HepG2 (cell line): Measurements from ENCODE around the gene OPN5. TPM values are rescaled to one million over a fixed set of nuclear protein-coding genes. Genes with fewer than 3 reads are reported as not detected.

ENCODE experiments used
- ELF3 ChIP-seq: IDR thresholded peaks from 2 replicates; pipeline ENCODE4 v1.6.1; 2016; ENCODE audit warnings: missing genetic modification reagents, missing compliant biosample characterization
- FLYWCH1 ChIP-seq: sonication (generic); formaldehyde crosslinking; IDR thresholded peaks from 2 replicates; pipeline ENCODE4 v1.8.1; 2023; ENCODE audit warnings: mild to moderate bottlenecking, missing genetic modification reagents
- FOXK1 ChIP-seq: sonication (generic); formaldehyde crosslinking; IDR thresholded peaks from 2 replicates; pipeline ENCODE4 v1.4.0; 2020; ENCODE audit warnings: low read depth, missing genetic modification reagents, borderline replicate concordance
- PHF21A ChIP-seq: sonication (generic); formaldehyde crosslinking; IDR thresholded peaks from 2 replicates; pipeline ENCODE4 v1.5.0; 2020; ENCODE audit warnings: mild to moderate bottlenecking, missing genetic modification reagents
- POLR2A ChIP-seq, 2 experiments: IDR thresholded peaks; 2 replicates each; pipeline ENCODE4 v1.6.1; 2011; ENCODE audit warnings: low read depth in 2 of 2, low read length in 2 of 2, mild to moderate bottlenecking in 1 of 2, moderate library complexity in 1 of 2; ENCODE audit not compliant: insufficient read depth in 1 of 2
- STAG1 ChIP-seq: sonication (generic); formaldehyde crosslinking; IDR thresholded peaks from 2 replicates; pipeline ENCODE4 v1.4.0; 2020; ENCODE audit warnings: missing genetic modification reagents
- U2AF2 ChIP-seq: fragments of 200-400 bp; formaldehyde crosslinking; IDR thresholded peaks from 2 replicates; pipeline ENCODE4 v1.6.1; 2017; ENCODE audit warnings: low read depth, mild to moderate bottlenecking, low read length
- YEATS4 ChIP-seq: sonication (generic); formaldehyde crosslinking; IDR thresholded peaks from 2 replicates; pipeline ENCODE4 v1.4.0; 2020; ENCODE audit warnings: missing genetic modification reagents, borderline replicate concordance
- ZFX ChIP-seq: sonication (generic); formaldehyde crosslinking; IDR thresholded peaks from 2 replicates; pipeline ENCODE4 v1.4.0; 2020; ENCODE audit warnings: mild to moderate bottlenecking, low read depth, missing genetic modification reagents, moderate library complexity
- ZNF143 ChIP-seq: sonication (generic); formaldehyde crosslinking; IDR thresholded peaks from 2 replicates; pipeline ENCODE4 v1.4.0; 2020; ENCODE audit warnings: missing genetic modification reagents
- ZNF232 ChIP-seq: sonication (generic); formaldehyde crosslinking; IDR thresholded peaks from 2 replicates; pipeline ENCODE4 v1.4.0; 2020; ENCODE audit warnings: missing genetic modification reagents, borderline replicate concordance
- ZNF296 ChIP-seq: sonication (generic); formaldehyde crosslinking; conservative IDR thresholded peaks from 2 replicates; pipeline ENCODE4 v1.5.0; 2020; ENCODE audit warnings: mild to moderate bottlenecking, missing genetic modification reagents
- ZNF382 ChIP-seq: sonication (generic); formaldehyde crosslinking; IDR thresholded peaks from 2 replicates; pipeline ENCODE4 v1.5.0; 2020; ENCODE audit warnings: missing genetic modification reagents, mild to moderate bottlenecking, borderline replicate concordance
- polyA plus RNA-seq, 8 experiments: library from polyadenylated mRNA; depleted of rRNA in 3 of 8; stranded (reverse) in 7 of 8; unstranded in 1 of 8; fragments of >200 nt; fragmentation: Illumina TruSeq in 4 of 8; extraction: Trizol in 4 of 8; gene quantifications; 2 replicates each; pipeline versions ENCODE4 v1.2.1 to v1.2.3, GENCODE V29; 2011 to 2016; ENCODE audit warnings: low read depth in 4 of 8, missing spikeins in 1 of 8, mixed read lengths in 1 of 8; ENCODE audit not compliant: insufficient read depth in 1 of 8
- total RNA-seq, 5 experiments: library from RNA; depleted of rRNA; stranded (reverse); fragments of >200 nt; fragmentation: Illumina TruSeq; extraction: Trizol; gene quantifications; 2 replicates each; pipeline ENCODE4 v1.2.3, GENCODE V29; 2016; ENCODE audit warnings: low read depth in 1 of 5
- TF ChIP-seq, protein P1 (sequence below): sonication (generic); formaldehyde crosslinking; IDR thresholded peaks from 2 replicates; pipeline ENCODE4 v1.9.0; 2021; ENCODE audit warnings: missing genetic modification reagents, borderline replicate concordance
- TF ChIP-seq, protein P2 (sequence below): sonication (generic); formaldehyde crosslinking; IDR thresholded peaks from 2 replicates; pipeline ENCODE4 v1.4.0; 2020; ENCODE audit warnings: missing genetic modification reagents, mild to moderate bottlenecking, borderline replicate concordance
- TF ChIP-seq, protein P3 (sequence below): sonication (generic); formaldehyde crosslinking; conservative IDR thresholded peaks from 2 replicates; pipeline ENCODE4 v1.8.0; 2022; ENCODE audit warnings: missing genetic modification reagents
- TF ChIP-seq, protein P4 (sequence below): IDR thresholded peaks from 2 replicates; pipeline ENCODE4 v1.6.1; 2016; ENCODE audit warnings: missing biosample characterization, missing genetic modification reagents, low read depth

OPN5 gene
- total and polyA plus RNA-seq, 2 of the 13 experiments (the other 11 are each of a cell fraction or from before 2014, with no cell fraction given): not detected

DNA sequence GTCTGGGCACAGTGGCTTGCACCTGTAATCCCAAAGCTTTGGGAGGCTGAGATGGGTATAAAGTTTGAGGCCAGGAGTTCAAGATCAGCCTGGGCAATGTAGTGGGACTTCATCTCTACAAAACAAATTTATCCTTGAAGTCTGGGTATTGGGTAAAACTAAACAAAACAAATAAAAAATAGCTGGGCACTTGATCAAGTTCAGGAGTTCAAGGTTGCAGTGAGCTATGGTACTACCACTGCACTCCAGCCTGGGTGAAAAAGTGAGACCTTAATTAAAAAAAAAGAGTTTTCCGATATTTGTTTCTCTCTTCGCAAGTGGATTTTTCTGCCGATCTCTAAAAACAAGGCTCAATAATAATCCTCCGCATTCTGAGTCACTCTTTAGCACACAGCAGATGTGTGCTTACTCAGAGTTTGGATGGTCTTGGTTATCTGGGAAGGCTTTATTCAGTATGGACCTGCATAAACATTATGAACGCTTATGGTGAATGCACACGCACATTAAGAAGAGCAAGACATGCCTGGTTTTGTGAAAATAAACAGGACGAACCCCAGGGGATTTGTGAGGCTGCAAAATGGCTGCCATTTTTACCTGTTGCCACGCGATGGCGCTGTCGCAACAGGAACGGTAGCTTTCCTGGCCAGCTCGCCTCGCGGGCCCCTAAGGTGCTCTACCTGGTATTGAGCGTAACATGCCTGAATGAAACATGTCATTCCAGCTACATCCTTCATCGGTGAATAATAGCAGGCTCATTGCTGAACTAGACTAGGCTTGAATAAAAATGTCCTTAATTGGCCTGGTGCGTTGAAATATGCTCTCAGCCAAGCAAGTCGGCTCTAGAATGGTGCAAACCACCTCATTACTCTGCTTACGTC lies 6.0 kb downstream of the OPN5 start (continued):
- TF ChIP-seq, protein P1, sequence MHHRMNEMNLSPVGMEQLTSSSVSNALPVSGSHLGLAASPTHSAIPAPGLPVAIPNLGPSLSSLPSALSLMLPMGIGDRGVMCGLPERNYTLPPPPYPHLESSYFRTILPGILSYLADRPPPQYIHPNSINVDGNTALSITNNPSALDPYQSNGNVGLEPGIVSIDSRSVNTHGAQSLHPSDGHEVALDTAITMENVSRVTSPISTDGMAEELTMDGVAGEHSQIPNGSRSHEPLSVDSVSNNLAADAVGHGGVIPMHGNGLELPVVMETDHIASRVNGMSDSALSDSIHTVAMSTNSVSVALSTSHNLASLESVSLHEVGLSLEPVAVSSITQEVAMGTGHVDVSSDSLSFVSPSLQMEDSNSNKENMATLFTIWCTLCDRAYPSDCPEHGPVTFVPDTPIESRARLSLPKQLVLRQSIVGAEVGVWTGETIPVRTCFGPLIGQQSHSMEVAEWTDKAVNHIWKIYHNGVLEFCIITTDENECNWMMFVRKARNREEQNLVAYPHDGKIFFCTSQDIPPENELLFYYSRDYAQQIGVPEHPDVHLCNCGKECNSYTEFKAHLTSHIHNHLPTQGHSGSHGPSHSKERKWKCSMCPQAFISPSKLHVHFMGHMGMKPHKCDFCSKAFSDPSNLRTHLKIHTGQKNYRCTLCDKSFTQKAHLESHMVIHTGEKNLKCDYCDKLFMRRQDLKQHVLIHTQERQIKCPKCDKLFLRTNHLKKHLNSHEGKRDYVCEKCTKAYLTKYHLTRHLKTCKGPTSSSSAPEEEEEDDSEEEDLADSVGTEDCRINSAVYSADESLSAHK (CRISPR knock-in tag): no peak
- TF ChIP-seq ZFX (CRISPR knock-in tag) (0 out of 2 replicates have a peak, but pooled peaks have one; percentile 29), STAG1 (CRISPR knock-in tag) (peak; percentile 100), POLR2A (IDR thresholded peaks at IDR 0.05; ENCODE audit: insufficient read depth in 1 of 2, low read depth in 2 of 2, low read length in 2 of 2) (no peak), ZNF296 (CRISPR knock-in tag) (no peak), ZNF382 (CRISPR knock-in tag) (no peak), ELF3 (CRISPR knock-in tag) (no peak), ZNF232 (peak; percentile 47; the same call in 1 of the 2 replicates), FOXK1 (no peak; the same call in 1 of the 2 replicates), PHF21A (CRISPR knock-in tag) (no peak), ZNF143 (CRISPR knock-in tag) (no peak), YEATS4 (CRISPR knock-in tag) (no peak), U2AF2 (no peak), FLYWCH1 (CRISPR knock-in tag) (no peak)
- TF ChIP-seq, protein P2, sequence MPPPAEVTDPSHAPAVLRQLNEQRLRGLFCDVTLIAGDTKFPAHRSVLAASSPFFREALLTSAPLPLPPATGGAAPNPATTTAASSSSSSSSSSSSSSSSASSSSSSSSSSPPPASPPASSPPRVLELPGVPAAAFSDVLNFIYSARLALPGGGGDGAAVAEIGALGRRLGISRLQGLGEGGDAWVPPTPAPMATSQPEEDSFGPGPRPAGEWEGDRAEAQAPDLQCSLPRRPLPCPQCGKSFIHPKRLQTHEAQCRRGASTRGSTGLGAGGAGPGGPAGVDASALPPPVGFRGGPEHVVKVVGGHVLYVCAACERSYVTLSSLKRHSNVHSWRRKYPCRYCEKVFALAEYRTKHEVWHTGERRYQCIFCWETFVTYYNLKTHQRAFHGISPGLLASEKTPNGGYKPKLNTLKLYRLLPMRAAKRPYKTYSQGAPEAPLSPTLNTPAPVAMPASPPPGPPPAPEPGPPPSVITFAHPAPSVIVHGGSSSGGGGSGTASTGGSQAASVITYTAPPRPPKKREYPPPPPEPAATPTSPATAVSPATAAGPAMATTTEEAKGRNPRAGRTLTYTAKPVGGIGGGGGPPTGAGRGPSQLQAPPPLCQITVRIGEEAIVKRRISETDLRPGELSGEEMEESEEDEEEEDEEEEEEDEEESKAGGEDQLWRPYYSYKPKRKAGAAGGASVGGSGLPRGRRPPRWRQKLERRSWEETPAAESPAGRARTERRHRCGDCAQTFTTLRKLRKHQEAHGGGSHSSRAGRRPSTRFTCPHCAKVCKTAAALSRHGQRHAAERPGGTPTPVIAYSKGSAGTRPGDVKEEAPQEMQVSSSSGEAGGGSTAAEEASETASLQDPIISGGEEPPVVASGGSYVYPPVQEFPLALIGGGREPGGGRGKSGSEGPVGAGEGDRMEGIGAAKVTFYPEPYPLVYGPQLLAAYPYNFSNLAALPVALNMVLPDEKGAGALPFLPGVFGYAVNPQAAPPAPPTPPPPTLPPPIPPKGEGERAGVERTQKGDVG (CRISPR knock-in tag): no peak
- TF ChIP-seq, protein P3, sequence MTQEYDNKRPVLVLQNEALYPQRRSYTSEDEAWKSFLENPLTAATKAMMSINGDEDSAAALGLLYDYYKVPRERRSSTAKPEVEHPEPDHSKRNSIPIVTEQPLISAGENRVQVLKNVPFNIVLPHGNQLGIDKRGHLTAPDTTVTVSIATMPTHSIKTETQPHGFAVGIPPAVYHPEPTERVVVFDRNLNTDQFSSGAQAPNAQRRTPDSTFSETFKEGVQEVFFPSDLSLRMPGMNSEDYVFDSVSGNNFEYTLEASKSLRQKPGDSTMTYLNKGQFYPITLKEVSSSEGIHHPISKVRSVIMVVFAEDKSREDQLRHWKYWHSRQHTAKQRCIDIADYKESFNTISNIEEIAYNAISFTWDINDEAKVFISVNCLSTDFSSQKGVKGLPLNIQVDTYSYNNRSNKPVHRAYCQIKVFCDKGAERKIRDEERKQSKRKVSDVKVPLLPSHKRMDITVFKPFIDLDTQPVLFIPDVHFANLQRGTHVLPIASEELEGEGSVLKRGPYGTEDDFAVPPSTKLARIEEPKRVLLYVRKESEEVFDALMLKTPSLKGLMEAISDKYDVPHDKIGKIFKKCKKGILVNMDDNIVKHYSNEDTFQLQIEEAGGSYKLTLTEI (CRISPR knock-in tag): no peak
- TF ChIP-seq, protein P4, sequence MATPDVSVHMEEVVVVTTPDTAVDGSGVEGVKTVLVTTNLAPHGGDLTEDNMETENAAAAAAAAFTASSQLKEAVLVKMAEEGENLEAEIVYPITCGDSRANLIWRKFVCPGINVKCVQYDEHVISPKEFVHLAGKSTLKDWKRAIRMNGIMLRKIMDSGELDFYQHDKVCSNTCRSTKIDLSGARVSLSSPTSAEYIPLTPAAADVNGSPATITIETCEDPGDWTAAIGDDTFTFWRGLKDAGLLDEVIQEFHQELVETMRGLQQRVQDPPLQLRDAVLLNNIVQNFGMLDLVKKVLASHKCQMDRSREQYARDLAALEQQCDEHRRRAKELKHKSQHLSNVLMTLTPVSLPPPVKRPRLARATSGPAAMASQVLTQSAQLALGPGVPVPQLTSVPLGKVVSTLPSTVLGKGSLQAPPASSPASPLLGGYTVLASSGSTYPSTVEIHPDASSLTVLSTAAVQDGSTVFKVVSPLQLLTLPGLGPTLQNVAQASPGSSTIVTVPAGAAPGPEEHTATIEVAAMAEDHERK (CRISPR knock-in tag): no peak
